DND-41 (cell line): ENCODE results near the gene SMARCC2.

ENCODE experiments used
- ATAC-seq: fragments of 200-7000 bp; cut with Tn5 transposase; 3 replicates; pipeline ENCODE4 v1.9.1; 2021; ENCODE audit warnings: low read depth; ENCODE audit not compliant: insufficient read depth
- DNase-seq: peaks from one replicate; pipeline ENCODE4 v3.0.0-alpha.2; 2020
- H2AFZ ChIP-seq: 2 replicates; pipeline ENCODE4 v1.6.0; 2012; ENCODE audit warnings: low read depth, low read length
- H3K27ac ChIP-seq: 2 replicates; pipeline ENCODE4 v1.5.1; 2012; ENCODE audit warnings: low read length, inconsistent platforms
- H3K27me3 ChIP-seq: fragments of 200-600 bp; sonication (generic); 2 replicates; pipeline ENCODE4 v1.6.0; 2012; ENCODE audit warnings: low read length, mild to moderate bottlenecking, inconsistent platforms; ENCODE audit not compliant: insufficient read depth, poor library complexity
- H3K36me3 ChIP-seq: 2 replicates; pipeline ENCODE4 v1.5.1; 2012; ENCODE audit warnings: low read length, inconsistent platforms; ENCODE audit not compliant: insufficient read depth
- H3K4me1 ChIP-seq: 2 replicates; pipeline ENCODE4 v1.5.1; 2012; ENCODE audit warnings: mild to moderate bottlenecking, low read length; ENCODE audit not compliant: insufficient read depth
- H3K4me2 ChIP-seq: 2 replicates; pipeline ENCODE4 v1.6.0; 2012; ENCODE audit warnings: mild to moderate bottlenecking, moderate library complexity, low read length, inconsistent platforms; ENCODE audit not compliant: insufficient read depth
- H3K4me3 ChIP-seq, 2 experiments: fragments of 200-600 bp in 1 of 2; shearing (Covaris generic) in 1 of 2; 2 replicates each; pipeline ENCODE4 v1.5.1; 2012 to 2016; ENCODE audit warnings: inconsistent platforms in 2 of 2, low read length in 2 of 2, mild to moderate bottlenecking in 2 of 2, low read depth in 1 of 2, moderate library complexity in 1 of 2
- H3K79me2 ChIP-seq: 2 replicates; pipeline ENCODE4 v1.6.0; 2012; ENCODE audit warnings: low read length, inconsistent platforms; ENCODE audit not compliant: insufficient read depth
- H3K9ac ChIP-seq: 2 replicates; pipeline ENCODE4 v1.6.0; 2012; ENCODE audit warnings: low read depth, mild to moderate bottlenecking, inconsistent platforms, low read length, moderate library complexity
- H3K9me3 ChIP-seq: 2 replicates; pipeline ENCODE4 v1.5.1; 2012; ENCODE audit warnings: low read length, moderate library complexity, mild to moderate bottlenecking, inconsistent platforms; ENCODE audit not compliant: insufficient read depth, severe bottlenecking
- H4K20me1 ChIP-seq: 2 replicates; pipeline ENCODE4 v1.6.0; 2012; ENCODE audit warnings: low read length; ENCODE audit not compliant: insufficient read depth
- EZH2 ChIP-seq: IDR thresholded peaks from 3 replicates; pipeline ENCODE4 v1.6.1; 2012; ENCODE audit warnings: borderline replicate concordance, low read depth, mild to moderate bottlenecking, moderate library complexity, low read length, inconsistent platforms; ENCODE audit not compliant: severe bottlenecking
- TF ChIP-seq, protein P1 (sequence below): IDR thresholded peaks from 2 replicates; pipeline ENCODE4 v1.5.1; 2012; ENCODE audit warnings: borderline replicate concordance, low read length, moderate library complexity, mild to moderate bottlenecking; ENCODE audit not compliant: poor library complexity, severe bottlenecking; ENCODE audit errors: extremely low read depth

SMARCC2 gene

DNA sequence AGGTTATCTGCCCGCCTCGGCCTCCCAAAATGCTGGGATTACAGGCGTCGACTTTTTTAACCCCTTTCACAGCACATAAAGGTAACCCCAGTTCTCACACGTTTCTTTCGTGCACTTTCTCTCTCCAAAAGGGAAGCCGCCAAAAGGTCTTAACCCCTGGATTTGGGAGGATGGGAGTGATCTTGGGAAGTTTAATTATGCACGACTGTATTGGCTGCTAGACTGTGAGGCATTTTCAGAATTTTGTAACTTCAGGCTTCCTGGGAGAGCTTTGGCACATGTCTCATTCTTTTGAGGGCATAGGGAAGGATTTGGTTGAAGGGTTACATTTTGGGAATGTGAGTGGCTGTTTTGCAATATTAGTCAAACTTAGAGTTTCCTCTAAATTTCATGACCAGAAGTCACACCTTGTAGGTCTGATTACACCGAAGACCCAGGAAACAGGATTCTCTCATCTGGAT lies 1.4 kb upstream of the SMARCC2 start:
- Histone ChIP-seq H3K27me3 (no peaks in the 10 kb centered on the region), H3K27ac (peak overlapping the region; percentile 95), H3K9me3 (no peaks in the 10 kb centered on the region), H3K79me2 (peaks cover 49% of the 10 kb centered on the region), H2AFZ (peak overlapping the region; percentile 99), H3K4me3 (peak overlapping the region; percentile 94 to 95; a peak in 3 of 4 replicates), H3K9ac (peak overlapping the region; percentile 79), H3K4me2 (peak overlapping the region; percentile 93), H4K20me1 (peaks cover 13% of the 10 kb centered on the region), H3K4me1 (peaks cover 49% of the 10 kb centered on the region), H3K36me3 (peaks cover 22% of the 10 kb centered on the region)
- ATAC-seq (no peak), DNase-seq (no peak)
- TF ChIP-seq, protein P1, sequence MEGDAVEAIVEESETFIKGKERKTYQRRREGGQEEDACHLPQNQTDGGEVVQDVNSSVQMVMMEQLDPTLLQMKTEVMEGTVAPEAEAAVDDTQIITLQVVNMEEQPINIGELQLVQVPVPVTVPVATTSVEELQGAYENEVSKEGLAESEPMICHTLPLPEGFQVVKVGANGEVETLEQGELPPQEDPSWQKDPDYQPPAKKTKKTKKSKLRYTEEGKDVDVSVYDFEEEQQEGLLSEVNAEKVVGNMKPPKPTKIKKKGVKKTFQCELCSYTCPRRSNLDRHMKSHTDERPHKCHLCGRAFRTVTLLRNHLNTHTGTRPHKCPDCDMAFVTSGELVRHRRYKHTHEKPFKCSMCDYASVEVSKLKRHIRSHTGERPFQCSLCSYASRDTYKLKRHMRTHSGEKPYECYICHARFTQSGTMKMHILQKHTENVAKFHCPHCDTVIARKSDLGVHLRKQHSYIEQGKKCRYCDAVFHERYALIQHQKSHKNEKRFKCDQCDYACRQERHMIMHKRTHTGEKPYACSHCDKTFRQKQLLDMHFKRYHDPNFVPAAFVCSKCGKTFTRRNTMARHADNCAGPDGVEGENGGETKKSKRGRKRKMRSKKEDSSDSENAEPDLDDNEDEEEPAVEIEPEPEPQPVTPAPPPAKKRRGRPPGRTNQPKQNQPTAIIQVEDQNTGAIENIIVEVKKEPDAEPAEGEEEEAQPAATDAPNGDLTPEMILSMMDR: no peak
- TF ChIP-seq EZH2: no peak

- no peak for TF ChIP-seq EZH2
- TF ChIP-seq, protein P1: no peak
- DNase-seq: peak; percentile 89
- Histone ChIP-seq H3K9ac (peak overlapping the region; percentile 79), H3K79me2 (peaks cover 52% of the 10 kb centered on the region), H3K27me3 (no peaks in the 10 kb centered on the region), H3K9me3 (no peaks in the 10 kb centered on the region), H3K27ac (peak overlapping the region; percentile 95), H3K4me2 (peak overlapping the region; percentile 93), H4K20me1 (peaks cover 13% of the 10 kb centered on the region), H3K36me3 (peaks cover 29% of the 10 kb centered on the region), H3K4me3 (peak overlapping the region; percentile 94 to 95), H2AFZ (peak overlapping the region; percentile 99), H3K4me1 (peaks cover 49% of the 10 kb centered on the region)
- peak; percentile 52 for ATAC-seq
These were observed 823 bp upstream of the SMARCC2 start for GRCh38 chr12:56189918-56190694.

DNA sequence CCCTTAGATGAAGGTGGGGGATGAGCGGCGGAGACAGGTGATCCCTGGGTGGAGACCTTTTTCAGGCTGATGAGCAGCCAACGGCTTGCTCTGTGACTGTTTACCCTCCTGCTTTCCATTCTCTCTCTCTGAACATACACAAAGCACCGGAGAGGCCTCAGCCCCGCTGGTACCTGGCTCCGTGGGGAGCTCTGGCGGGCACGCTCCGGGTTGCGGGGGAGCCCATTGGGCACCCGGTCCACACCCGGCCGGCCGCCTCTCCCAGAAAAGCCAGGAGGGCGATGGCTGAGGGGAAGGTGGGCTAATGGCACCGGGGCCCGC lies 545 bp downstream of the SMARCC2 start:
- Histone ChIP-seq H3K9me3 (no peaks in the 10 kb centered on the region), H3K79me2 (peaks cover 62% of the 10 kb centered on the region), H3K4me3 (peak overlapping the region; percentile 89 to 94; a peak in 3 of 4 replicates), H4K20me1 (peaks cover 13% of the 10 kb centered on the region), H3K9ac (peak overlapping the region; percentile 79), H3K27ac (peak overlapping the region; percentile 67), H3K4me1 (peaks cover 49% of the 10 kb centered on the region), H2AFZ (peak overlapping the region; percentile 57), H3K27me3 (no peaks in the 10 kb centered on the region), H3K36me3 (peaks cover 42% of the 10 kb centered on the region), H3K4me2 (peak overlapping the region; percentile 77)
- DNase-seq (no peak), ATAC-seq (peak; percentile 9)
- no peak for TF ChIP-seq EZH2
- TF ChIP-seq, protein P1: no peak
